Fibroblast of skin of back (primary cell): ENCODE data around the gene MYH11.
"Not testable (repeated sequence)": the region's sequence is repeated elsewhere in the genome, so short reads cannot be mapped to it uniquely, and the experiment has no call there.

ENCODE experiments used
- DNase-seq: peaks from one replicate; pipeline ENCODE4 v3.0.0-alpha.2; 2013

The MYH11 gene

DNA sequence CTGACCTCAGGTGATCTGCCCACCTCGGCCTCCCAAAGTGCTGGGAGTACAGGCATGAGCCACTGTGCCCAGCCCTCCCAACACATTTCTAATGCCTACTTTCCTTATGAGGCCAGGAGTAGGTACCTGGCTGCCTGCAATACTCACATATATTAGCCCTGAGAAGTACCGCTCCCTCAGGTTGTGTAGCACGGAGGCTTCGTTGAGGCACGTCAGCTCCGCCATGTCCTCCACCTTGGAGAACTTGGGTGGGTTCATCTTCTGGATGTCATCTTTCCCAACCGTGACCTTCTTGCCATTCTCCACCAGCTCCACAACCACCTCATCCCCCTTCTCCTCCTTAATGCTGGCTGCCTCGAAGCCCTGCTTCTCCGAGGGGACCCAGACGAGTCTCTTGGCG, 19.1 kb downstream of the MYH11 start:
- DNase-seq: no peak

DNA sequence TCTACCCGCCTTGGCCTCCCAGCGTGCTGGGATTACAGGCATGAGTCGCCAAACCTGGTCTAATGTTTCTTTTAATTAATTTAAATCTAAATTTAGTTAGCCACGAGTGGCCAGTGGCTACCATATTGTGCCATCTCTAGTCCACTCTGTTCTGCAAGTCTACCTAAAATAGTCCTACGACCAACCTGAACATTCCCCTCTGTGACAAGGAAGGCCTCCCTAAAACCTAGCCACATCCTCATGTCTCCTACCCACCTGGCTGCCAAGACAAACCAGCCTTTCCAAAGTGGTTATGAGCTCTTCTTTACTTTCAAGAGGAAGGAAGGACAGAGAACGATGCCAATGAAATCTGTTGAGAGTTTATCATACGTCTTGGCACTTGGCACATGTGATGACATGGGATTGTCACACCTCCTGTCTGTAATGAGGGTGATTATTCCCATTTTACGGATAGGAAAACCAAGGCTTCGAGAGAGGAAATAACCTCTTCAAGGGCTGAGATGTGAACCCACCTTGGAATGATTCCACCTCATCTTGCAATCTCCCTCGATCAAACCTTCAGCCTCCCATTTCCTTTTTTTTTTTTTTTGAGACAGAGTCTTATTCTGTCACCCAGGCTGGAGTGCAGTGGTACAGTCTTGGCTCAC, 19.7 kb downstream of the MYH11 start:
- no peak for DNase-seq

DNA sequence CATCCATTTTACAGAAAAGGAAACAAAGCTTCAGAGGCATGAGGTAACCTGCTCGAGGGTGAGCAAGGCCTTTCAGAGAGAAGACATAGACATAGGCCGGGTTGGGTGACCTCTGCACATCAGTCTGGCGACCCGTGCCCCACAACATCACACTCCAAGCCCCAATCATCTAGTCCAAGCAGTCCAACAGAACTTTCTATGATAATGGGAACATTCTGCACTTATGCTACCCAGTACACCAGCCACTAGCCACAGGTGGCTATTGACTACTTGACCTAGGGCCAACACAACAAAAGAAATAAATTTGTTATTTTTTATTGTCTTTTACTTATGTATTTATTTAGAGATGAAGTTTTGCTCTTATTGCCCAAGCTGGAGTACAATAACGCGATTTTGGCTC, 20.8 kb downstream of the MYH11 start:
- DNase-seq: no peak

DNA sequence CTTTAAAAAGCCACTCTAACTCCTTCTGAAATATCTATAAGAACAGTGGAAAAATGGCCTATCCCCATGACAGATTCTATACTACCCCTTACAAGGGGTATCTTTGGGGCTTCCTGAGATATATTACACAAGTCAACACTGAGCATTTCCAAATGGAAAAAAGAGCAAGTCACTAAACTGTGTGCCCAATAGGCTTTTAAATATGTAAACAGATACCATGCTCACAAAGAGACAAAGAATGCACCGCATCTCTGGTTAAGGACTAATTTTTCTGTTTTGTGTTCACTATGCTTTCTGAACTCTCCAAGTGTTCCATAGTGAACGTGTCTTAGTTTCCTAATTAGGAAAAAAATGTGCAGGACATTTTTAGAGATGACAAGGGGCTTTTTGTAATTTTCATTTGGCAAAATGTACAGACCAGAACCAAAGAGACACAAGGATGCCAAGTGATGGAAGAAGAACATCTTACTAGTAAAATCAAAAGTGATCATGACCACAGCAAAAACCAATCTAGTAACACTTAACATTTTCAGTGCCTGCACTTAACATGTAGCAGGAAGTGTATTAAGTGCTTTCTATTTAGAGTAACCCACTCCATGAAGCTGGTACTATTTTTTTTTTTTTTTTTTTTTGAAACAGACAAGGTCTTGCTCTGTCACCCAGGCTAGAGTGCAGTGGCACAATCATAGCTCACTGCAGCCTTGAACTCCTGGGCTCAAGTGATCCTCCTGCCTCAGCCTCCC, 21.5 kb downstream of the MYH11 start:
- DNase-seq: no peak

DNA sequence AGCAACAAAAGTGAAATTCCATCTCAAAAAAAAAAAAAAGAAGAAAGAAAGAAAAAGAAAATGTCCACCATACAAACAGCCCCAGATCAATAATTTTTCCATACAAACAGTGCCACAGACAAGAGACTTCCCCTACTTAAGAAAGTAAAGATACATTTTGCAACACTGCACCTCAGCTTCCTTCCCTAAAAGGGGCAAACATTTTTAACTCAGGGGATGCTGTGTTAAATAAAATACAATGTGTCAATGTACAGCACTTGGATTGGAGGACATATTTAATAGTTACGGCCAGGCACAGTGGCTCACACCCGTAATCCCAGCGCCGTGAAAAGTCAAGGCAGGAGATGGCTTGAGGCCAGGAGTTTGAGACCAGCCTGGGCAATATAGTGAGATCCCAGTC, 22.3 kb downstream of the MYH11 start:
- DNase-seq: no peak

DNA sequence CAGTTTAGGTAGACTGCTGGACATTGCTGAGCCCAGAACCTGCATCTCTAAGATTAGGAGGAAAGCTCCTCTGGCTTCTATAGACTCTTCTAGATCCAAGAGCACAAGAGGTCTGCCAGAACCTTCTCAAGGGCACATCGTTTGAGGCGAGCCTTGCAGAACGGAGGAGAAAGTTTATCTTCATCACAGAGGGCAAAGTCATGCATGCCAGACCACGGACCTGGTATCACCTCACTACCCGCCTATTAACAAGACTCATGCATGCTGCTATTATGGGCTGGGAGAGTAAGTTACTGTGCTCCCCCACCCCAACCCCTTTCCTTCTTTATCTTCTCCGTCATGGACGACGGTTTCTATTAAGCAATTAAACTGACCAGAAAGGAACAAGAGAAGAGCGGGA, 23.3 kb downstream of the MYH11 start:
- no peak for DNase-seq

DNA sequence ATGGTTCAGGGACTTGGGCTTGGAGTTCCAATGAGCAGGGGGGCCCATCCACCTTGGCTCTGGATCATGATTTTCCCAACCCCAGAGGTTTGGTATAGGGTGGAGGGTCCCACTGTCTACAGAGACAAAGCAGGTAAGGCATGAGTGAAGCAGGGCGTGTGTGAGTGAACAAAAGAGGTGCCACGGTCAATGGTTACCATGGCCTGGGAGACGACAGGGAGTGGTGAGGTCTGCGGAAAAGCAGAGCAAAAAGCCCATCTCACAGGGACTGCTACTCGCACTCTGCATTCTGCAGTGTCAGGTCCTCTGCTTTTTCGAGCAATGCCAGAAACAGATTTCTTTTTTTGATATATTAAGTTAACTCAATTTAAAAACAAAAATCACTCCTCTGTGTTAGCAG, 24.6 kb downstream of the MYH11 start:
- no peak for DNase-seq

DNA sequence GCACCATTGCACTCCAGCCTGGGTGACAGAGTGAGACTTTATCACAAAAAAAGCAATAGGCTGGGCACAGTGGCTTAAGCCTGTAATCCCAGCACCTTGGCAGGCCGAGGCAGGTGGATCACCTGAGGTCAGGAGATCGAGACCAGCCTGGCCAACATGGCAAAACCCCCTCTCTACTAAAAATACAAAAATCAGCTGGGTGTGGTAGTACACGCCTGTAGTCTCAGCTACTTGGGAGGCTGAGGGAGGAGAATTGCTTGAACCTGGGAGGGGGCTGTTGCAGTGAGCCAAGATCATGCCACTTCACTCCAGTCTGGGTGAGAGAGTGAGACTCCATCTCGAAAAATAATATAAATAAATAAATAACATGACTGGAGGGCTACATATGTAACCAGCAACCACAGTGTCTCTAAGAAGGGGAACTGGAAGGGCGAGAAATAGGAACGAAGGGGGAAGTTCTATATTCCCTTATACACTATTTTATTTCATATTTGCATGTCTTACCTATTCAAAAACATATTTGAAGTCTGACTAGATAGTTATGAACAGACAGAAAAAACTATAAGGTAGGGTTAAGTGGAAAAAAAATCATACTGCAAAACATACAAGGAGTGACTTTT, 25.9 kb downstream of the MYH11 start:
- DNase-seq: no peak

DNA sequence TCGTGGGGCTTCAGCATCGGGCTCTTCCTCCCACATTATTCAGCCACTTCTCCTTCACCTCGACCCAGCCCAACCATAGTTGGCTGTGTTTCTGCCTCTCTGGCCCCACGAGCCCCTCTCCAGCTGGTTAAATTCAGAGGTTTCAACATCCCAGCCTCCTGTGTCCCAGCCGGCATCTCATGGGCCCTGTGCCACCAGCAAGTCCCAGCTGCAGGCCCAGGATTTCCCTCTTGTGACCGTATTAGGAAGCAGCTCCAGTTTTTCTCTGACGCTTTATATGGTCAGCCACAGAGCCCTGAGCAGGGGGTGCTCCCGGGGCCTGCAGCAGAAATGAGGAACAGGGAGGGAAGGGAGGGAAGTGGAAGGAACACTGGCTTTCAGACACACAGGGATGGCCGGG, 27.4 kb downstream of the MYH11 start:
- DNase-seq: peak; percentile 76

DNA sequence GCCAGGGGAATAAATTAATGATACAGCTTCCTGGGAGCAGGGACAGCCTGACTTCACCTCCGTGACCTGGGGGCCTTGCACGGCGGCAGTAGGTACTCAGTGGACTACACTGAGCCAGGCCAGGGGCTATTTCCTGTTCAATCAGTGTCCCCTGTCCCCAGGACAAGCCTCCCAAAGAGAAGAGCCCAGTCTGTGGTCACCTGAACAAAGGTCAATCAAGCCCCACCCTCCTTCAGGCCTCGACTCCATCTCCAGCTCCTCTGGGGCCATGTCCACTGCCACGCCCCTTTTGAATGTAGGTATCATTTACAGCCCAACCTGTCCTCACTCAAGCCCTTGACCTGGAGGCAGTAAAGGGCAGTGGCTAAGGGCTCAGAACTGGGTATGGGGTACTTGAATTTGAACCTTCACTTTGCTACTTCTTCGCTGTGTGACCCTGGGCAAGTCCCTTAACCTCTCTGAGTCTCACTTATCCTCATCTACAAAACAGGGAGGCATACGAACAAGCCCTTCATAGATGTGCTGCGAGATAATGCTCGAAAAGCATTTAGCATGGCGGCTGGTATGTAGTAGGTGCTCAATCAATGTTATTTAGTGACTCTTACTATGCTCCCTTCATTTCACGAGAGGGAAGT, 29.0 kb downstream of the MYH11 start:
- DNase-seq: no peak

DNA sequence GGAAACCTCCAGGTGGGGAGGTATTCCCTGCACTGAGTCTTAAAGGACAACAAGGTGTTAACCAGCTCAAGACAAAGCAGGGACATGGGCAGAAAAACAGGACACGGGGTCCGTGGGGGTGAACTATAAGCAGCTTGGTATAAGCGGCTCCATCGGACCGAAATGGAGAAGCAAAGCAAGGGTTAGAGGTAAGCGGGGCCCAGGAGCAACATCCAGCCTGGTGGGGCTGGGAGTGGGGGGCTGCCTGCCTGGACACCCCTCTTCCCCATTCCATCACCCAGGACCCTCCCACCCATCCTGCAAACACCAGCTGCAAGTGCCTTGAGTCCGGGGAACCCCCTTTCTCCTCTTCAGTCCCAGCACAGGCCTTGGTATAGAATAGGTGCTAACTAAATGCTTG, 29.5 kb downstream of the MYH11 start:
- DNase-seq: no peak

DNA sequence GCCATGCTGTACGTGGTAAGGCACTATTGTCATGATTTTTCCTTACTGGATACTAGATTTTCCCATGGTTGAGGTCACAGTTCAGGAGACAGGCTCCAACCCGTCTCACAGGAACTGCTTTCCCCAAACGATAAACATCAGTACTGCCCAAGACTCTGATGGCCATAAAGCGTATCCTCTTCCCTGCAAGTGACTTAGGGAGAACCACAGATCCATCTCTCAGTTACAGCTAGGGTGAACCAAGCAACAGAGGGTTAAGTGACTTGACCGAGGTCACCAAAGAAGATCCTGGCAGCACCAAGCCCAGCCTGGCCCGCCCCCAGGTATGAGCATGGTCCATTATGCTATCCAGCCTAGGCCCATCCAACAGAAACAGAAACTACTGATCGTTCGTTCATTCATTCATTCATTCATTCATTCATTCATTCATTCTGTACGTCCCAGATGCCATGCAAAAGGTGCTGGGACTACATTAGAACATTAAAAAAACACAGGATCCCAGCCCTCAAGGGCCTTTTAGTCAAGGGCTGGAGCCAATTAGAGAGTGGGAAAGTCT, 31.0 kb downstream of the MYH11 start:
- no peak for DNase-seq

DNA sequence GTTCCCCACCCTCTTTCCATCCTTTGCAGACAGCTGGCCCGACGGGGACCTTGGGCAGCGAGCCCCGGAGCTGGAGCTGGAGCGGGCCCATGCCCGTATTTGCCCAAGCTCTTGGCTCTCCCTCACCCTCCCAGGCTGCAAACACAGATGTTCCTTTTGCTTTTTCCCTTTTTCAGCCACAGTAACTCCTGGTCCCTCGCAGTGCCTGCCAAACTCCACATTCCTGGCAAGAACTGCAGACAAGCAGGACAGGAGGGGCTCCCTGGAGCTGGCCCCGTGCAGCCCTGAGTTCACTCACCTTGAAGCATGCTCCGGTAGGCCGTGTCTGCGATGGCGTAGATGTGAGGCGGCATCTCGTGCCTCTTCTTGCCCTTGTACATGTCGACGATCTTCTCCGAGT, 33.9 kb downstream of the MYH11 start:
- no peak for DNase-seq

DNA sequence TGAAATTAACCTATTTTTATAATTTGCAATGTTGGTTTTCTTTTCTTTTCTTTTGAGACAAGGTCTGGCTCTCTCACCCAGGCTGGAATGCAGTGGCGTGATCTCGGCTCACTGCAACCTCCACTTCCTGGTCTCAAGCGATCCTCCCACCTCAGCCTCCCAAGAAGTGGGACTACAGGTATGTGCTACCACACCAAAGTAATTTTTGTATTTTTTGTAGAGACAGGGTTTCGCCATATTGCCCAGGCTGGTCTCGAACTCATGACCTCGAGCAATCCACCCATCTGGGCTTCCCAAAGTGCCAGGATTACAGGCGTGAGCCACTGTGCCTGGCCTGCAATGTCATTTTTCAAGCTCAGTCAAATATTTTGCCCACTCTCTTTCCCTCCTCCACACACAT, 36.0 kb downstream of the MYH11 start:
- DNase-seq: no peak

DNA sequence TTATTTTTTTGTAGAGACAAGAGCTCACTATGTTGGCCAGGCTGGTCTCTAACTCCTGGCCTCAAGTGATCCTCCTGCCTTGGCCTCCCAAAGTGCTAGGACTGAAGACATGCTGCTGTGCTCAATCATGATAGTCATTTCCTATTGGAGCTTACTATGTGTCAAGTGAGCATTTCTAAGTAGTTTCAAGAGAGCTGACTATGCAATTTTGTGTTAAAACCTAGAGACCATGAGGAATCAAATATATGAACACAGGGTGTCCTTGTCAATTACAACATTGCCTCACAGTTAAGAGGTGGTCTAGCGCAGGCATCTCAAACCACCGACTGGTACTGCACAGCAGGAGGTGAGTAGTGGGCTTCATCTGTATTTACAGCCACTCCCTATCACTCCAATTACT, 37.8 kb downstream of the MYH11 start:
- DNase-seq: no peak

DNA sequence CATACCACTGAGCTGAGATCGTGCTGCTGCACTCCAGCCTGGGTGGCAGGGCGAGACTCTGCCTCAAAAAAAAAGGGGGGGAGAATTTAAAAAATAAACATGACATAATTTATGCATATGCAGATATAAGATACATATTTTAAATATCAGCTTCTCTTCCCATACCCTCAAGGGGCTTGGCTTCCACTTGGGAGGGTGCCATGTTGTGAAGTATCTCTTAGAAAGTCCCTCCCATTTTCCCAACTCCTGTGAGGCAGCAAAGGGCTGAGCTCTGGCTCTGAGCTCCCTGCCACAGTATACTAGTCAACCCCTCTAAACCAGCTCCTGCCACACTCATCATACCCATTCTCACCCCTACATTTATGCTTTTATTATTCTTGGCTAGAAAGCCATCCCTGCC, 39.4 kb downstream of the MYH11 start:
- peak; percentile 53 for DNase-seq

DNA sequence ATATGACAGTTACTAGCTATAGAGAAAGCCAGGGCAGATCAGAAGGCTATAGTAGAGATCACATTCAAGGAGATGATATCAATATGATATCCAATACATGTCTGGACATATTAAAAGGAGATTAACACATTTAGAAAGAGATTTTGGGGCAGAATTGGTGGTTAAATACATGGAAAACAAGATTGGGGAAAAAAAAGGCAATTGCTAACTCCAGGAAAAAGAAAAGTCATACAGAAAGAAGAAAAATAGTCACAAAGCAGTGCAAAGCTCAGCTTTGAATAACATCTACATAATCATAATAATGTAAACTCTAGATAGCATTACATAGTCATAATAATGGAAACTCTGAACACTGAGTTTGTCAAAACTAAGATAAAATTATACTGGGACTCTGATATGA, 40.6 kb downstream of the MYH11 start:
- DNase-seq: no peak

DNA sequence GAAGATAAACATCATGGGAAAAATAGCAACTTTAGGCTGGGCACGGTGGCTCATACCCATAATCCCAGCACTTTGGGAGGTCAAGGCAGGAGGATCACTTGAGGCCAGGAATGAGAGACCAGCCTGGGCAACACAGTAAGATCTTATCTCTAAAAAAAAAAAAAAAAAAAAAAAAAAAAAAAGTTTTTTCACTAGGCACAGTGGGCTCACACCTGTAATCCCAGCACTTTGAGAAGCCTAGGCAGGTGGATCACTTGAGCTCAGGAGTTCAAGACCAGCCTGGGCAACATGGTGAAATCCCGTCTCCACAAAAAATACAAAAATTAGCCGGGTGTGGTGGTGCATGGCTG, 44.5 kb downstream of the MYH11 start:
- DNase-seq: not testable (repeated sequence)

DNA sequence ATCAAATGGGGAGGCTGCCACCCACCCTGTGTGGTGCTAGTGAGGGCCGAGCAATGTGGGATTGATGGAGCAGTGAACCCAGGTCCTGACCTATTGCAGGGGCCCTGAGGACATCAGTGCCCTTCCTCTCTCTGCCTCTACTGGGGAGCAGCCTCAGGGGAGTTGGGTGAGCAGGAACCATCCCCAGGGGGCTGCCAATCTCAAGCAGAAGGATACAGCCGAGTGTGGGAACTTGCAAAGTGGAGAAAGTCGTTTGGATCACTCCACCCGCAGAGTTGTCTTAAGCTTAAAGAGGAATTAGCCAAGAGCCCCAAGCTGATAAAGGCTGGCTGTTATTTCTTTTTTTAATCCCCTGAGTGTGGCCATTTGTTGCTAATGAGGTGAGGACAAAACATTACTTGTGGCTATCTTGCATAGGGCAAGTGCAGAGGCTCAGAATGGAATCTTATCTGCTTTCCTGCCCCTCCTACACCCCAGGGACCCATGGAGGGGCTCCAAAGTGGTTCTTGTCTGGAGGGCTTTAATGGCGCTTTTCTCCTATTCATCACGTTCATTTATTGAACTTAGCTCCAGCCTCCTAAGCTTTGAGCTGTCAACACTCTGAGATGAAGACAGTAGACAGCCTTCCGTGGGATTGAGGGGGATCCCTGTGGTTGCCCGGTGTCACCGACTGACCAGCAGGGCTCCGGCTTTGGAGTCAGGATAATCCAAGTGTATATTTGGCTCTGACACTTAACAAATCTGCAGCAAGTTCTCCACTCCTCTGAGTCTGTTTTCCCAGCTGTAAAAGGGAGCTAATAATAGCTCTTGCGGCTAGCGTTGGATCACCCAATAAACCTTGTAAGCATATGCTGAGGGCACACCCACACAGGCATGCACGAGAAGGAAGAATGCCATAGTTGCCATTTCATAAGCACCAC, 45.1 kb downstream of the MYH11 start:
- DNase-seq: peak; percentile 98

DNA sequence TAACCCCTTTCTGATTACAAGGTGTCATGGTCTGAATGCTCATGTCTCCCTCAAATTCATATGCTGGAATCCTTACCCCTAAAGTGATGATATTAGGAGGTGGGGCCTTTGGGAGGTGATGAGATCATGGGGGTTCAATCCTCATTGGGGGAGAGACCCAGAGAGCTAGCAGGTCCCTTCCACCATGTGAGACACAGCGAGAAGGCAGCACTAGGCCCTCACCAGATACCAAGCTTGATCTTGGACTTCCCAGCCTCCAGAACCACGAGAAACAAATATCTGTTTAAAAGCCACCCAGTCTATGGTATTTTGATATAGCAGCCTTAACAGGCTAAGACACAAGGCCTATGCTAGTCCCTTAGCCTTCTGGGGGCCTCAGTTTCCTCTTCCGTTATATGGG, 45.9 kb downstream of the MYH11 start:
- DNase-seq: no peak

DNA sequence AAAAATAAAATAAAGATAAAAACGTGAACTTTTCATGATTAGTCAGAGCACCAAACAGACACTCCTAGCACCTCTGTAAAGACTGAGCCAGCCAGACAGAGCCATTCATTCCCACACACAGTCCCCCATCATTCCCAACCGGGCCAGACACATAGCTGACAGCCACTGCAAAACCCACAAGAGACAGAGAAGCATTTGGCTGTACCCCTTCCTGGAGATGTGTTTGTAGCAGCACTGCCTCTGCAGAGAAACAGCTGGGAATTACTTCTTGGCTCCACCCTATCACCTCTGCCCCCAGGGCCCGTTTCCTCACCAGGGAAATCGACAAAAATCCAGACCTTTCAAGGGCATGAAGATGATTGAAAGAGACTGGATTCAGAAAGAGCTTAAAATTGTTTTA, 46.4 kb downstream of the MYH11 start:
- DNase-seq: peak; percentile 75

DNA sequence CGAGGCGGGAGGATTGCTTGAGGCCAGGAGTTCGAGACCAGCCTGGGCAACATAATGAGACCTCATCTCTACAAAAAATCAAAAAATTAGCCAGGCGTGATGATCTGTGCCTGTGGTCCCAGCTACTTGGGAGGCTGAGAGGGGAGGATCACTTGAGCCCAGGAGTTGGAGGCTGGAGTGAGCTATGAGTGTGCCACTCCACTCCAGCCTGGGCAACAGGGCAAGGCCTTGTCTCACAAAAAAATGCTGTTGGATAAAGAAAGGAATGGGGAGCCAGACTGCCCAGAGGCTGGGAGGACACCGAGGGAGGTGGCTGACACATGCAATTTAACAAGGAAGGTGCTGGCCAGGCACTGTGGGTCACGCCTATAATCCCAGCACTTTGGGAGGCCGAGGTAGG, 47.5 kb downstream of the MYH11 start:
- not testable (repeated sequence) for DNase-seq
